Fibroblast of the conjunctiva (primary cell): ENCODE measurements around the gene PLA2G6.

Experiments
- DNase-seq: peaks from one replicate; pipeline ENCODE4 v3.0.0-alpha.2; 2010; ENCODE audit warnings: low read depth

The PLA2G6 gene

GRCh38 chr22:38072322-38073149 lies 109.1 kb downstream of the PLA2G6 start:
- DNase-seq = no peak

DNA sequence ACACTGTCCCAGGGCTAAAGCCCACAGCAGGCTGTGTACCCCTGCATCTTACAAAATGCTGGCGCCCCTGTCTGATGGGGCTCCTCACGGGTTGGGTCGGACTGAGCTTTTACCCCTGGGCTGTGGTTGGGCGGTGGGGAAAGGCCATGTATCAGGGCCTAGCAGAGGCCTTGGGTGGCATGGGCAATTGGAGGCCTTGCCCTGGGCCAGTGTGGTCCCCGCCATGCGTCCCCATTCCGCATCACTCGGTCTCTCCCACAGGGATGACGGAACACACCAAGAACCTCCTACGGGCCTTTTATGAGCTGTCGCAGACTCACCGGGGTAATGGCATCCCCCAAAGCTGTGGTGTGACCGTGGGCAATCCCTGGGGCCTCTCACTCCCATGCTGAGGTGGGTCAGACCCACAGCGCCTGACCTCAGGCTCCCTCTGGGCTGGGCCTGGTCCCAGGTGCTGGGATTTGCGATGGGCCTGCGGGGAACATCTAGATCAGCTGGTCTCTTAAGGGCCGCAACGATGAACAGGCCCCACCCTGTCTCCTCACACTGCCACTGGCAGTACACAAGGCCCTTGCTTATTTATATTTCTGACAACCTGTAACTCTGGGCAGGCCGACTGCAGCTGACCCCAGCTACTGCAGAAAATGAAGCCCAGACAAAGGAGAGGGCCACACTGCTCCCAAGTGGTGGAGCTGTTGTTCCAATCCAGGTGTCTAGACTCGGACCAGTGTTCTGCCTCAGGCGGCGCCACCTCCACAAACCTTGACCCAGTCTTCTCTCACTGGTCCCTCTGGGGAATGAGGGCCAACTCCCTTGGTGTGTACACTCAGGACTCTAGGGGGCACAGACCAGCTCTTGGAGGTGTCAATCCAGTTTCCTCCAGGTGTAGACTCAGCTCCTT lies 110.0 kb downstream of the PLA2G6 start:
- DNase-seq = no peak

- no peak for DNase-seq
Measured at GRCh38 chr22:38070250-38070921, 111.2 kb downstream of the PLA2G6 start.

DNA sequence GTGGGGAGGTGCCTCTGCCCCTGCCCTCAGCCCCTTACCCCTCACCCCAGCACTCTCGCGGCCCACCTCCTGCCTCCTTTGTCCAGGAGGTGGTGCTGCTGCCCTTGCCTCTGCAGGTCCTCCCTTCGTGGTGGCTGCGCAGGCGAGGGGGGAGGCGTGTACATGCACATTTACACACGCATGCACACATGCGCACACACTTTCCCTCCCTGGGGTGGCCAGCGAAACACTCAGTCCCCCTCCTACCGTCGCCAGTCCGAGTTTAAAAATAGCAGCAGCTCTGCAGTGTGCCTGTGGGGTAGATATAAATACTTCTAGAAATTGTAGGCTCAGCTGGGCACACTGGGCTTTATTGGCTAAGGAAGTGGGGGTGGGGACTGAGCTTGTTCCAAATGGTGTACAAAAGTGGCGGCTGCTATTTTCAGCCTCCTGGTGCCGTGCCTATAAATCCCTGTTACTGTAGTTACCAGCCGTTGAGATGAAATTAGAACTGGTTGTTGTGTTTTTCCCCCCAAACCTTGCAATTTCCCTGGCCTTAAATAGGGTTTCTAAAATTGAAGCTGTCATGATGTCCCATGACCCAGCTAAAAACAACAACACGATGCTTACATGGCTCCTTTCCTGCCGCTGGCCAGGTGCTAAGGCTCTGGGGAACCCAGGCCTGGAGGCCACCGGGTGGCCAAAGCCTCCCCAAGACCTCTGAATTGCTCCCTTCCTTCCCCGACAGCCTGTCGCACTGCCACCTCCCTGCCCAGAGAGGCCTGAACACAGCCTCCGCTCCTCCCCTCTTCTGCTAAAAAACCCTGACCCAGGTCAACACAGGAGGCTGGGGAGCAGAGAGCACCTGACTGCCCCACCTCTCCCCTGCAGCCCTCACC lies 112.0 kb downstream of the PLA2G6 start:
- no peak for DNase-seq

- no peak for DNase-seq
Measured at GRCh38 chr22:38068641-38069371, 112.8 kb downstream of the PLA2G6 start.

DNA sequence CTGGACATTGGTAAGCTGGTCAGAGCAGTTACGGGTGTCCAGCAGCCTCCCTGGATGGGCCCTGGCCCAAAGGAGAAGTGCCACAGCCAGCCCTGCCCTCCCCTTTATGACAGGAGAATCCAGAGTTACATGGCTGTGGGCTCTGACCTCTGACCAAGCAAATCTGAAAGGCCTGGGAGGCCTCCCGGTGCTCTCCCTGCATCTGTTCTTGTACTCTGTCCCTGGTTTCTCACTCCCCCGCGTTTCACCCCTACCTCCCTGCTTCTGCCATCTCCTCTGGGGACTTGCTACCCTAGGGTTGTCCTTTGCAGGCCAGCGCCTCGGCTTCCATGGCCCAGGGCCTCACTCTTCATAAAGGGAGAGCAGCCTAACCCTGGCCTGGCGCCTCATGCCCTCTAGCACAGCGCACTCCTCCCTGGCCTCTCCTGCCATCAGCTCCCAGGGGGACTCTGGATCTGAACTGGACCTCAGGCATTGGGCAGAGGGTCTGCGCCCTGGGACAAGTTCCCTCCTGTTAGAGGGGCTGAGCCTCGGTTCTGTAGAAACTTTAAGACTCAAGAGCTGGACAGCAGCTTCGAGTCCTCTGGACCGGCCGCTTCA lies 113.8 kb downstream of the PLA2G6 start:
- no peak for DNase-seq

DNA sequence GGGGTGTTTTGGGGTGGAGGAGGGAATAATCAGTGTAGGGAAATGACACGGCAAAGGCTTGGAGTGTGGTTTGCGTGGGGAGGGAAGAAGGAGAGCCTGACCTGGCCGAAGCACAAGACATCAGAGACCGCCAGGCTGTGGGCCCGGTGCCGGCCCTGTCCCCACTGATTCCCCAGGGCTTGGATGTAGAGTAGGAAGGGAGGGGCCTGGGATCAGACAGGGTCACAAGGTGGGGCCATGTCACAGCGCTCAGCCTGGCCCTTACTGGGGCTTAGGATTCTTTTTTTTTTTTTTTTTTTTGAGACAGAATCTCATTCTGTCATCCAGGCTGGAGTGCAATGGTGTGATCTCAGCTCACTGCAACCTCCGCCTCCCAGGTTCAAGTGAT lies 114.6 kb downstream of the PLA2G6 start:
- DNase-seq = no peak

DNA sequence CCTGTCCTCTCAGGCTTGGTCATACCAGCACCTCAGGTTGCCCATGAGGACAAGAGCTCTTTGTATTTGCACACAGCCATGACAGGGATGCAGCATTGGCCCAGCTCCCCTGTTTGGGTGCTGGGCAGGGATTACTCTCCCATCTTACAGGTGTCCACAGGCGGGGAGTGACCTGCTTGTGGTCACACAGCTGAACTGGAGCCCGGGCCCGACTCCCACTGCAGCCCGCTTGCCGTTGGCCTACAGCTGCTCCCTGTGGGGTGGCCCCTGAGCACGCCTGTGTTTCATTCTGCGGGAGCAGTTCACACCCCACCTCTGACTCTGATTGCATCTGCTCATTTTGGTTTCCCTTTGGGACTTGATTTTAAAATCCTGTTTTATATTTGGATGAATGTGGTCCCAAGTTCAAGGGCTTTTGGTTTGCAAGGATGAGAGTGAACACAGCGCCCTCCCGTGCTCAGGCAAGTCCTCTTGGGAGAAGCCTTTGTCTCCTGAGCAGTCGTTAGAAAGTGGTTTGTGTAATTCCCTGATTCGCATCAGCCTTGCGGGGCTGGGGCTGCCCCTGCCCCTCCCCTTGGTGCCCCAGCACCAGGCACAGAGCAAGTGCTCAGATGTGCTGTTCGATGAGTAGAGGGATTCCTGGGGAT lies 115.1 kb downstream of the PLA2G6 start:
- DNase-seq = no peak

DNA sequence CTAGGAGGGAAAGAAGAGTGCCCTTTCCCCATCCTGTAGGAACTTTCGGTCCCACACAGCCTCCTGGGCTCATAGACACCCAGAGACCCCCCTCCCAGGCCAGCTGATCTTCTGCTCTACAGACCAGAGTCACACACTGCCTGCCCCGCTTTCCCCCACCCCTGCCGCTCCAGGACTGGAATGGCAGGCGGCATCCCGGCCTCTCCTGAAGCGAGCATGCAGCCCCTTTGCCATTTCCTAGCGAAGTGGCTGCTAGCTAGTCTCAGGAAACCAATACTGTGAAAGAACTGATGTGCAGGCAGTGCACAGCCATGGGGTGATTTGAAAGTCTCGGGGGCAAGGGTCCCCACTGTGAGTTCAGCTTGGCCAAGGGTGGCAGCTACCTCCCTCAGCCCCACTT lies 116.1 kb downstream of the PLA2G6 start:
- no peak for DNase-seq

GRCh38 chr22:38062791-38063190 lies 118.8 kb downstream of the PLA2G6 start:
- DNase-seq = no peak
